Dermis blood vessel endothelial cell (primary cell): ENCODE results near the gene SUN1. TPM values are rescaled to one million over a fixed set of nuclear protein-coding genes. Genes with fewer than 3 reads are reported as not detected.
A peak's percentile ranks its signal among the peaks of the same experiment; 100 is the strongest.
"Not testable (repeated sequence)": the region's sequence is repeated elsewhere in the genome, so short reads cannot be mapped to it uniquely, and the experiment has no call there.

Experiments
- DNase-seq: peaks from one replicate; pipeline ENCODE4 v3.0.0; 2010
- total RNA-seq: library from RNA; depleted of rRNA; stranded (reverse); fragments of >200 nt; gene quantifications from 2 replicates; pipeline ENCODE4 v1.2.3, GENCODE V29; 2014

Gene SUN1
- total RNA-seq, 1 donor from 2014 or later: 287 TPM

GRCh38 chr7:859359-860030 is 27.2 kb downstream of the SUN1 start:
- DNase-seq: no peak

GRCh38 chr7:860149-860548 is 27.9 kb downstream of the SUN1 start:
- DNase-seq: no peak

GRCh38 chr7:861222-861621 is 28.9 kb downstream of the SUN1 start:
- DNase-seq: no peak

GRCh38 chr7:862157-862556 is 29.9 kb downstream of the SUN1 start:
- no peak for DNase-seq

- DNase-seq: no peak
Observed at GRCh38 chr7:863106-863505, 30.8 kb downstream of the SUN1 start.

- no peak for DNase-seq
Observed at GRCh38 chr7:865921-866320, 33.6 kb downstream of the SUN1 start.

- DNase-seq: no peak
Observed at GRCh38 chr7:867001-867405, 34.7 kb downstream of the SUN1 start.

GRCh38 chr7:867406-868188 is 35.3 kb downstream of the SUN1 start:
- no peak for DNase-seq

- no peak for DNase-seq
Observed at GRCh38 chr7:868189-868486, 35.9 kb downstream of the SUN1 start.

GRCh38 chr7:869348-869747 is 37.1 kb downstream of the SUN1 start:
- DNase-seq: no peak

GRCh38 chr7:871900-872537 is 39.7 kb downstream of the SUN1 start:
- DNase-seq: no peak

GRCh38 chr7:872685-873084 is 40.4 kb downstream of the SUN1 start:
- not testable (repeated sequence) for DNase-seq

GRCh38 chr7:873367-874002 is 41.2 kb downstream of the SUN1 start:
- peak; percentile 93 for DNase-seq

- no peak for DNase-seq
Observed at GRCh38 chr7:874031-874749, 41.9 kb downstream of the SUN1 start.

GRCh38 chr7:875051-875450 is 42.8 kb downstream of the SUN1 start:
- no peak for DNase-seq

GRCh38 chr7:875476-876076 is 43.3 kb downstream of the SUN1 start:
- DNase-seq: no peak

- peak; percentile 98 for DNase-seq
Observed at GRCh38 chr7:876077-876971, 44.0 kb downstream of the SUN1 start, which contains the start of gene GET4. Gene GET4 (plus strand): TSS chr7:876554. CDS start chr7:876646, 92 bp downstream.

GRCh38 chr7:876972-877311 is 44.7 kb downstream of the SUN1 start:
- no peak for DNase-seq

GRCh38 chr7:877312-878232 is 45.3 kb downstream of the SUN1 start:
- DNase-seq: peak; percentile 28

- no peak for DNase-seq
Observed at GRCh38 chr7:879093-879492, 46.8 kb downstream of the SUN1 start.
